ENCODE measurements around the gene ARHGAP25.

Gene ARHGAP25

GRCh38 chr2:68776124-68776523 lies 41.5 kb downstream of the ARHGAP25 start:
- CTCF ChIA-PET = interaction anchor here (0.6 to 1.0 kb wide), 3 partner anchors 12 to 134 kb away, joined by 3 to 5 read pairs (median 3); no protein-coding TSS in a partner anchor
- no peak for DNase-seq (ENCODE audit: low spot score)
- no peak for TF ChIP-seq CTCF (conservative IDR thresholded peaks at IDR 0.05; ENCODE audit: low read depth)
- POLR2A ChIA-PET (ENCODE audit: low non-redundant PET) = no interaction called here
- no peak overlapping the region for H3K27ac ChIP-seq

- ChIA-PET POLR2A (ENCODE audit: low non-redundant PET) (no interaction called here), CTCF (interaction anchor here (0.6 kb wide), 1 partner anchor 73 kb away, joined by 3 read pairs; no protein-coding TSS in a partner anchor)
- H3K27ac ChIP-seq = no peak overlapping the region
- no peak for DNase-seq (ENCODE audit: low spot score)
- TF ChIP-seq CTCF (conservative IDR thresholded peaks at IDR 0.05; ENCODE audit: low read depth) = no peak
These were observed 45.0 kb downstream of the ARHGAP25 start for GRCh38 chr2:68779595-68779994.

GRCh38 chr2:68784188-68784587 lies 49.6 kb downstream of the ARHGAP25 start:
- H3K27ac ChIP-seq = no peak overlapping the region
- TF ChIP-seq CTCF (conservative IDR thresholded peaks at IDR 0.05; ENCODE audit: low read depth) = no peak
- ChIA-PET CTCF (no interaction called here), POLR2A (ENCODE audit: low non-redundant PET) (no interaction called here)
- no peak for DNase-seq (ENCODE audit: low spot score)

GRCh38 chr2:68784915-68785314 lies 50.3 kb downstream of the ARHGAP25 start:
- no peak for DNase-seq (ENCODE audit: low spot score)
- no peak for TF ChIP-seq CTCF (conservative IDR thresholded peaks at IDR 0.05; ENCODE audit: low read depth)
- H3K27ac ChIP-seq = no peak overlapping the region
- POLR2A ChIA-PET (ENCODE audit: low non-redundant PET) = no interaction called here
- CTCF ChIA-PET = no interaction called here

- no peak for TF ChIP-seq CTCF (conservative IDR thresholded peaks at IDR 0.05; ENCODE audit: low read depth)
- POLR2A ChIA-PET (ENCODE audit: low non-redundant PET) = no interaction called here
- CTCF ChIA-PET = interaction anchor here (0.9 to 1.0 kb wide), 2 partner anchors 11 to 36 kb away, joined by 3 to 4 read pairs; no protein-coding TSS in a partner anchor
- no peak for DNase-seq (ENCODE audit: low spot score)
- no peak overlapping the region for H3K27ac ChIP-seq
These were observed 52.7 kb downstream of the ARHGAP25 start for GRCh38 chr2:68787356-68787755.

GRCh38 chr2:68789603-68790002 lies 55.0 kb downstream of the ARHGAP25 start:
- ChIA-PET CTCF (no interaction called here), POLR2A (ENCODE audit: low non-redundant PET) (no interaction called here)
- no peak overlapping the region for H3K27ac ChIP-seq
- TF ChIP-seq CTCF (conservative IDR thresholded peaks at IDR 0.05; ENCODE audit: low read depth) = no peak
- no peak for DNase-seq (ENCODE audit: low spot score)

GRCh38 chr2:68790600-68790999 lies 56.0 kb downstream of the ARHGAP25 start:
- no peak for TF ChIP-seq CTCF (conservative IDR thresholded peaks at IDR 0.05; ENCODE audit: low read depth)
- no peak for DNase-seq (ENCODE audit: low spot score)
- ChIA-PET CTCF (interaction anchor here (0.6 kb wide), 1 partner anchor 161 kb away, joined by 3 read pairs; no protein-coding TSS in a partner anchor), POLR2A (ENCODE audit: low non-redundant PET) (no interaction called here)
- H3K27ac ChIP-seq = no peak overlapping the region
